ENCODE data around the gene FAM98C.

- no peak for TF ChIP-seq CTCF (IDR thresholded peaks at IDR 0.05; ENCODE audit: low read length)
- TF ChIP-seq EZH2 (IDR thresholded peaks at IDR 0.05; ENCODE audit: borderline replicate concordance, low read length): no peak
Measured at GRCh38 chr19:38359242-38360021, 43.5 kb upstream of the FAM98C start.
